ENCODE data around the gene ARHGAP45. TPM values are rescaled to one million over a fixed set of nuclear protein-coding genes. Genes with fewer than 3 reads are reported as not detected.
A peak's percentile ranks its signal among the peaks of the same experiment; 100 is the strongest.

Gene ARHGAP45, protein sequence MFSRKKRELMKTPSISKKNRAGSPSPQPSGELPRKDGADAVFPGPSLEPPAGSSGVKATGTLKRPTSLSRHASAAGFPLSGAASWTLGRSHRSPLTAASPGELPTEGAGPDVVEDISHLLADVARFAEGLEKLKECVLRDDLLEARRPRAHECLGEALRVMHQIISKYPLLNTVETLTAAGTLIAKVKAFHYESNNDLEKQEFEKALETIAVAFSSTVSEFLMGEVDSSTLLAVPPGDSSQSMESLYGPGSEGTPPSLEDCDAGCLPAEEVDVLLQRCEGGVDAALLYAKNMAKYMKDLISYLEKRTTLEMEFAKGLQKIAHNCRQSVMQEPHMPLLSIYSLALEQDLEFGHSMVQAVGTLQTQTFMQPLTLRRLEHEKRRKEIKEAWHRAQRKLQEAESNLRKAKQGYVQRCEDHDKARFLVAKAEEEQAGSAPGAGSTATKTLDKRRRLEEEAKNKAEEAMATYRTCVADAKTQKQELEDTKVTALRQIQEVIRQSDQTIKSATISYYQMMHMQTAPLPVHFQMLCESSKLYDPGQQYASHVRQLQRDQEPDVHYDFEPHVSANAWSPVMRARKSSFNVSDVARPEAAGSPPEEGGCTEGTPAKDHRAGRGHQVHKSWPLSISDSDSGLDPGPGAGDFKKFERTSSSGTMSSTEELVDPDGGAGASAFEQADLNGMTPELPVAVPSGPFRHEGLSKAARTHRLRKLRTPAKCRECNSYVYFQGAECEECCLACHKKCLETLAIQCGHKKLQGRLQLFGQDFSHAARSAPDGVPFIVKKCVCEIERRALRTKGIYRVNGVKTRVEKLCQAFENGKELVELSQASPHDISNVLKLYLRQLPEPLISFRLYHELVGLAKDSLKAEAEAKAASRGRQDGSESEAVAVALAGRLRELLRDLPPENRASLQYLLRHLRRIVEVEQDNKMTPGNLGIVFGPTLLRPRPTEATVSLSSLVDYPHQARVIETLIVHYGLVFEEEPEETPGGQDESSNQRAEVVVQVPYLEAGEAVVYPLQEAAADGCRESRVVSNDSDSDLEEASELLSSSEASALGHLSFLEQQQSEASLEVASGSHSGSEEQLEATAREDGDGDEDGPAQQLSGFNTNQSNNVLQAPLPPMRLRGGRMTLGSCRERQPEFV
- 83.0 TPM for polyA plus RNA-seq (2013)

GRCh38 chr19:1066748-1067340 is at the start of gene ARHGAP45:
Gene ARHGAP45 (plus strand): TSS chr19:1067167. CDS start chr19:1067406, 239 bp downstream.
- CTCF ChIA-PET, result interaction anchor here (0.6 to 4.9 kb wide), 12 partner anchors 10 to 363 kb away, joined by 3 to 34 read pairs (median 4); partner anchors contain the start of genes ABCA7 and CNN2
- POLR2A ChIA-PET, result interaction anchor here (1.0 to 1.8 kb wide), 6 partner anchors 10 to 47 kb away, joined by 3 to 9 read pairs (median 4); partner anchors contain the start of genes ABCA7 and RNU6-2
- 2% methylated on average over 44 of the region's 61 CpGs for WGBS (ENCODE audit: insufficient coverage)
- Histone ChIP-seq H3K36me3 (ENCODE audit: control insufficient read depth in 4 of 4, insufficient read depth in 4 of 4, low read length in 3 of 4) (peaks cover 0 to 15% (median 11%) of the 10 kb centered on the region in 4 experiments), H3K9me3 (ENCODE audit: control extremely low read depth in 1 of 5, control insufficient read depth in 4 of 5, insufficient read depth in 2 of 5, low read depth in 1 of 5, low read length in 4 of 5) (no peaks in the 10 kb centered on the region), H3K4me3 (ENCODE audit: control insufficient read depth in 1 of 7, extremely low read depth in 1 of 7, insufficient read depth in 4 of 7, low read depth in 2 of 7, low read length in 6 of 7) (peak within 1 kb of the TSS; percentile 58 to 91 (median 78)), H3K27ac (ENCODE audit: insufficient read depth in 1 of 2, low read depth in 1 of 2, low read length in 2 of 2, poor library complexity in 1 of 2, severe bottlenecking in 2 of 2) (peak within 1 kb of the TSS in 1 of 2 experiments; percentile 75), H3K27me3 (replicated peaks in 2 of 5; ENCODE audit: control insufficient read depth in 4 of 5, insufficient read depth in 5 of 5, low read length in 4 of 5) (no peaks in the 10 kb centered on the region), H3K4me1 (ENCODE audit: control extremely low read depth in 1 of 4, control insufficient read depth in 4 of 4, insufficient read depth in 4 of 4, low read length in 3 of 4) (peaks cover 0 to 56% (median 50%) of the 10 kb centered on the region in 4 experiments)
- peak; percentile 61 to 83 (median 78) for DNase-seq

DNA sequence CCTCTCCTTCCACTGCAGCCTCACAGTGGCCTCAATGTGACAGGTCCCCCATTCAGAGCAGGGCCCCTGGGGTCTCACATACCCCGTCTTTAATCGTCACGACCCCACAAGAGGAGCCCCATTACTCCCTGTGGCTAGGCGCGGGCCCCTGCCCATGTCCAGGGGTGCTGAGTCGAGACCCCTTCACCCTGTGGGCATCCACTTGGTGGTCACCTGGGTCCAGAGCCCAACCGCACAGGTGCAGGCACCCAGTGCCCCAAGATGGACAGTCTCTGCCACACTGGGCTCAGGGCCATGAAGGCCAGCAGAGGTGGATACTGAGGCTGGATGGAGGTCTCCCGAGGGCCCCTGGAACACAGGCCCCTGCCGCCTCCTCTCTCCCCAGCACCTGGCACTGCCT is 49.1 kb upstream of the ARHGAP45 start:
- CTCF ChIA-PET, result no interaction called here
- H3K4me1 ChIP-seq (ENCODE audit: control extremely low read depth in 1 of 4, control insufficient read depth in 4 of 4, insufficient read depth in 4 of 4, low read length in 3 of 4), result peaks cover 0 to 45% (median 41%) of the 10 kb centered on the region in 4 experiments

DNA sequence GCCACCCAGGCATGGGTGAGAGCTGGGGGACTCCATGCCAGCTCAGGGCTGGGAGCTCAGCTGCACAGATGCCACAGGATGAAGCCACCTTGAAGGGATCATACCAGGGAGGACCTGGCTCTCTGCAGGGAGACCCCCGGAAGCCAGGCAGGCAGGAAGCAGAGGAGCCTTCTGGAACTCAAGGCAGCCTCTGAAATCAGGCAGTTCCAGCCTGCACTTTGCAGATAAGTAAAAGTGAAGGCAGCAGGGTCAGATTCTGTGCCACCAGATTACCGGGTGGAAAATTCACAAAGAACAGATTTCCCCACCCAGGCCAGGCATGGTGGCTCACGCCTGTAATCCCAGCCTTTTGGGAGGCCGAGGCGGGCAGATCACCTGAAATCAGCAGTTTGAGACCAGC is 48.6 kb upstream of the ARHGAP45 start:
- 78% methylated on average over 5 of the region's 5 CpGs for WGBS (ENCODE audit: insufficient coverage)

More for the DNA sequence above, 49.1 kb upstream of the ARHGAP45 start:
- Histone ChIP-seq H3K27ac (ENCODE audit: insufficient read depth in 1 of 2, low read depth in 1 of 2, low read length in 2 of 2, poor library complexity in 1 of 2, severe bottlenecking in 2 of 2) (peak overlapping the region; percentile 25 to 61), H3K36me3 (ENCODE audit: control insufficient read depth in 4 of 4, insufficient read depth in 4 of 4, low read length in 3 of 4) (peaks cover 2 to 55% (median 18%) of the 10 kb centered on the region in 4 experiments), H3K4me3 (ENCODE audit: control insufficient read depth in 1 of 7, extremely low read depth in 1 of 7, insufficient read depth in 4 of 7, low read depth in 2 of 7, low read length in 6 of 7) (no peak overlapping the region), H3K9me3 (ENCODE audit: control extremely low read depth in 1 of 5, control insufficient read depth in 4 of 5, insufficient read depth in 2 of 5, low read depth in 1 of 5, low read length in 4 of 5) (no peaks in the 10 kb centered on the region), H3K27me3 (replicated peaks in 2 of 5; ENCODE audit: control insufficient read depth in 4 of 5, insufficient read depth in 5 of 5, low read length in 4 of 5) (no peaks in the 10 kb centered on the region)
- DNase-seq, result no peak
- 88% methylated on average over 9 of the region's 9 CpGs for WGBS (ENCODE audit: insufficient coverage)
- POLR2A ChIA-PET, result no interaction called here

DNA sequence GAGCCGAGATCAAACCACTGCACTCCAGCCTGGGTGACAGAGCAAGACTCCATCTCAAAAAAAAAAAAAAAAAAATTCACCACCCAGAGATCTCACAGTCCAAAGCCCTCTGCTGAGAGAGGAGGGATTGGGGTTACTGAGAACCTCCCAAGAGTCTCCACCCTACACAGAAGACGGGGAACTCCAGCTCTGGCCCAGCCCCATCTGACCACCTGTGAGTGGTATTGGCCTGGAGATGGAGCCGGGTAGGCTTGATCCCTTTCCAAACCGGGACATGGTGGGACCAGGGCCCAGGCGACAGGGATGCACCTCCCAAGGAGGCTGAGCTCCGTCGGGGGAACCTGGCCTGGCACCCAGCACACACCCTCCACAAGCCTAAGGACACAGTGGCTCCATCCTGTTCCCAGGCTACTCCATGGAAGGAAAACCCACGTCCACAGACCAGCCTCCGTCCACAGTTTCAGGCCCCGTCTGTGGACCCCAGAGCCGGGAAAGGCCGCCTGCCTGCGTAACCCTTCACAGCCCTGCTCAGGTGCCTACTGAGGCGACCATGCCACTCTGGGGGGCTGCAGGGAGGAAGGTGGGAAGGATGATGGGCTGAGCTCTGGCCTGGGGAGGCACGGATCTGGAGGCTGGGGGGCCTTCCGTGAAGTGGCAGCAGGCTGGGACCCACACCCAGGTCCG is 47.9 kb upstream of the ARHGAP45 start:
- POLR2A ChIA-PET, result interaction anchor here (0.7 kb wide), 1 partner anchor 173 kb away, joined by 4 read pairs; no protein-coding TSS in a partner anchor

More for the DNA sequence above, 48.6 kb upstream of the ARHGAP45 start:
- peak overlapping the region; percentile 25 to 61 for H3K27ac ChIP-seq (ENCODE audit: insufficient read depth in 1 of 2, low read depth in 1 of 2, low read length in 2 of 2, poor library complexity in 1 of 2, severe bottlenecking in 2 of 2)
- peak in 1 of 3 donors; percentile 65 for DNase-seq
- H3K27me3 ChIP-seq (replicated peaks in 2 of 5; ENCODE audit: control insufficient read depth in 4 of 5, insufficient read depth in 5 of 5, low read length in 4 of 5), result no peaks in the 10 kb centered on the region
- H3K9me3 ChIP-seq (ENCODE audit: control extremely low read depth in 1 of 5, control insufficient read depth in 4 of 5, insufficient read depth in 2 of 5, low read depth in 1 of 5, low read length in 4 of 5), result no peaks in the 10 kb centered on the region
- no peak overlapping the region for H3K4me3 ChIP-seq (ENCODE audit: control insufficient read depth in 1 of 7, extremely low read depth in 1 of 7, insufficient read depth in 4 of 7, low read depth in 2 of 7, low read length in 6 of 7)
- H3K4me1 ChIP-seq (ENCODE audit: control extremely low read depth in 1 of 4, control insufficient read depth in 4 of 4, insufficient read depth in 4 of 4, low read length in 3 of 4), result peaks cover 0 to 45% (median 41%) of the 10 kb centered on the region in 4 experiments
- POLR2A ChIA-PET, result interaction anchor here (0.7 kb wide), 1 partner anchor 174 kb away, joined by 4 read pairs; no protein-coding TSS in a partner anchor
- H3K36me3 ChIP-seq (ENCODE audit: control insufficient read depth in 4 of 4, insufficient read depth in 4 of 4, low read length in 3 of 4), result peaks cover 1 to 51% (median 13%) of the 10 kb centered on the region in 4 experiments
- CTCF ChIA-PET, result interaction anchor here (0.8 kb wide), 1 partner anchor 30 kb away, joined by 4 read pairs; no protein-coding TSS in a partner anchor

GRCh38 chr19:1019616-1019961 is 47.4 kb upstream of the ARHGAP45 start:
- H3K9me3 ChIP-seq (ENCODE audit: control extremely low read depth in 1 of 5, control insufficient read depth in 4 of 5, insufficient read depth in 2 of 5, low read depth in 1 of 5, low read length in 4 of 5), result no peaks in the 10 kb centered on the region
- peaks cover 0 to 39% (median 6%) of the 10 kb centered on the region in 4 experiments for H3K36me3 ChIP-seq (ENCODE audit: control insufficient read depth in 4 of 4, insufficient read depth in 4 of 4, low read length in 3 of 4)
- peak overlapping the region; percentile 66 to 97 (median 91) for H3K4me3 ChIP-seq (ENCODE audit: control insufficient read depth in 1 of 7, extremely low read depth in 1 of 7, insufficient read depth in 4 of 7, low read depth in 2 of 7, low read length in 6 of 7)
- 82% methylated on average over 17 of the region's 18 CpGs for WGBS (ENCODE audit: insufficient coverage)
- no peak for DNase-seq
- H3K4me1 ChIP-seq (ENCODE audit: control extremely low read depth in 1 of 4, control insufficient read depth in 4 of 4, insufficient read depth in 4 of 4, low read length in 3 of 4), result peaks cover 0 to 45% (median 41%) of the 10 kb centered on the region in 4 experiments
- peak overlapping the region; percentile 99 for H3K27ac ChIP-seq (ENCODE audit: insufficient read depth in 1 of 2, low read depth in 1 of 2, low read length in 2 of 2, poor library complexity in 1 of 2, severe bottlenecking in 2 of 2)
- ChIA-PET POLR2A (interaction anchor here (0.7 kb wide), 1 partner anchor 23 kb away, joined by 4 read pairs; no protein-coding TSS in a partner anchor), CTCF (interaction anchor here (0.7 to 1.8 kb wide), 7 partner anchors 14 to 156 kb away, joined by 3 to 7 read pairs (median 3); partner anchors contain the start of gene GRIN3B)
- no peaks in the 10 kb centered on the region for H3K27me3 ChIP-seq (replicated peaks in 2 of 5; ENCODE audit: control insufficient read depth in 4 of 5, insufficient read depth in 5 of 5, low read length in 4 of 5)

More for the DNA sequence above, 47.9 kb upstream of the ARHGAP45 start:
- WGBS (ENCODE audit: insufficient coverage), result 84% methylated on average over 9 of the region's 17 CpGs
- peak overlapping the region in 1 of 2 experiments; percentile 99 for H3K27ac ChIP-seq (ENCODE audit: insufficient read depth in 1 of 2, low read depth in 1 of 2, low read length in 2 of 2, poor library complexity in 1 of 2, severe bottlenecking in 2 of 2)
- H3K36me3 ChIP-seq (ENCODE audit: control insufficient read depth in 4 of 4, insufficient read depth in 4 of 4, low read length in 3 of 4), result peaks cover 0 to 44% (median 8%) of the 10 kb centered on the region in 4 experiments
- H3K4me3 ChIP-seq (ENCODE audit: control insufficient read depth in 1 of 7, extremely low read depth in 1 of 7, insufficient read depth in 4 of 7, low read depth in 2 of 7, low read length in 6 of 7), result peak overlapping the region in 6 of 7 experiments; percentile 13 to 97 (median 89)
- no peak for DNase-seq
- no peaks in the 10 kb centered on the region for H3K9me3 ChIP-seq (ENCODE audit: control extremely low read depth in 1 of 5, control insufficient read depth in 4 of 5, insufficient read depth in 2 of 5, low read depth in 1 of 5, low read length in 4 of 5)
- no peaks in the 10 kb centered on the region for H3K27me3 ChIP-seq (replicated peaks in 2 of 5; ENCODE audit: control insufficient read depth in 4 of 5, insufficient read depth in 5 of 5, low read length in 4 of 5)
- CTCF ChIA-PET, result interaction anchor here (0.7 to 1.8 kb wide), 8 partner anchors 13 to 155 kb away, joined by 3 to 7 read pairs (median 3); partner anchors contain the start of gene GRIN3B
- H3K4me1 ChIP-seq (ENCODE audit: control extremely low read depth in 1 of 4, control insufficient read depth in 4 of 4, insufficient read depth in 4 of 4, low read length in 3 of 4), result peaks cover 0 to 45% (median 41%) of the 10 kb centered on the region in 4 experiments
